ENCODE measurements around the gene TBL1XR1. TPM values are rescaled to one million over a fixed set of nuclear protein-coding genes. Genes with fewer than 3 reads are reported as not detected.
"Not testable (repeated sequence)": the region's sequence is repeated elsewhere in the genome, so short reads cannot be mapped to it uniquely, and the experiment has no call there.

TBL1XR1 gene
- total RNA-seq, 4 donors from 2014 or later, result 55.6 to 281 (median 102) TPM

GRCh38 chr3:177190756-177191681 lies 6.3 kb downstream of the TBL1XR1 start:
- Histone ChIP-seq H3K27me3 (no peaks in the 10 kb centered on the region), H3K4me1 (peaks cover 1 to 6% of the 10 kb centered on the region in 2 donors), H3K27ac (peak overlapping the region; percentile 23 to 44), H3K4me3 (no peak overlapping the region), H3K9me3 (no peaks in the 10 kb centered on the region), H3K36me3 (no peaks in the 10 kb centered on the region)
- intact Hi-C loops (cut with DNase I; ENCODE audit: low total_unique reads), result no loop called here
- TF ChIP-seq, protein P1, sequence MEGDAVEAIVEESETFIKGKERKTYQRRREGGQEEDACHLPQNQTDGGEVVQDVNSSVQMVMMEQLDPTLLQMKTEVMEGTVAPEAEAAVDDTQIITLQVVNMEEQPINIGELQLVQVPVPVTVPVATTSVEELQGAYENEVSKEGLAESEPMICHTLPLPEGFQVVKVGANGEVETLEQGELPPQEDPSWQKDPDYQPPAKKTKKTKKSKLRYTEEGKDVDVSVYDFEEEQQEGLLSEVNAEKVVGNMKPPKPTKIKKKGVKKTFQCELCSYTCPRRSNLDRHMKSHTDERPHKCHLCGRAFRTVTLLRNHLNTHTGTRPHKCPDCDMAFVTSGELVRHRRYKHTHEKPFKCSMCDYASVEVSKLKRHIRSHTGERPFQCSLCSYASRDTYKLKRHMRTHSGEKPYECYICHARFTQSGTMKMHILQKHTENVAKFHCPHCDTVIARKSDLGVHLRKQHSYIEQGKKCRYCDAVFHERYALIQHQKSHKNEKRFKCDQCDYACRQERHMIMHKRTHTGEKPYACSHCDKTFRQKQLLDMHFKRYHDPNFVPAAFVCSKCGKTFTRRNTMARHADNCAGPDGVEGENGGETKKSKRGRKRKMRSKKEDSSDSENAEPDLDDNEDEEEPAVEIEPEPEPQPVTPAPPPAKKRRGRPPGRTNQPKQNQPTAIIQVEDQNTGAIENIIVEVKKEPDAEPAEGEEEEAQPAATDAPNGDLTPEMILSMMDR (IDR thresholded peaks at IDR 0.05), result no peak
- no peak for TF ChIP-seq POLR2A (IDR thresholded peaks at IDR 0.05)
- DNase-seq, result no peak

DNA sequence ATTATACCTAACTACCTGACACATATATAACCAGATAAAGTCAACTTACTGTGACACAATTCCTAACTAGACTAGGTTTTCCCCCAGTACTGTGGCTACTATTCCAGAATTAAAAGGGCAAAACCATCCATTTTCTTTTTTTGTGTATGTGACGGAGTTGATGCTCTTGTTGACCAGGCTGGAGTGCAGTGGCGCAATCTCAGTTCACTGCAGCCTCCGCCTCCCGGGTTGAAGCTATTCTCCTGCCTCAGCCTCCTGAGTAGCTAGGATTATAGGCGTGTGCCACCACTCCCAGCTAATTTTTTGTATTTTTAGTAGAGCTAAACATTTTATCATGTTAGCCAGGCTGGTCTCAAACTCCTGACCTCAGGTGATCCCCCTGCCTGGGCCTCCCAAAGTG lies 7.1 kb downstream of the TBL1XR1 start:
- DNase-seq; H3K9me3 ChIP-seq; intact Hi-C loops (cut with DNase I; ENCODE audit: low total_unique reads); H3K36me3 ChIP-seq; H3K27me3 ChIP-seq; H3K27ac ChIP-seq; H3K4me1 ChIP-seq; H3K4me3 ChIP-seq: not testable (repeated sequence)

DNA sequence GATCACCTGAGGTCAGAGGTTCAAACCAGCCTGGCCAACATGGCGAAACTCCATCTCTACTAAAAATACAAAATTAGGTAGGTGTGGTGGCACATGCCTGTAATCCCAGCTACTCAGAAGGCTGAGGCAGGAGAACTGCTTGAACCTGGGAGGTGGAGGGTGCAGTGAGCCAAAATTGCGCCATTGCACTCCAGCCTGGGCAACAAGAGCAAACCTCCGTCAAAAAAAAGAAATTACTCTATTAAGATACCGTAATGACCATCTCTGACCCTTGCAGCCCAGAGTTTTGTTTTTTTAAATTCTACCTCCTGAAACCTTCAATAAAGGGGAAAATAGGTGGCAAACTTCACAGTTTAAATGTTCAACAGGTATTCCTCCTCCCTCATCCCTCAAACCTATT lies 9.0 kb downstream of the TBL1XR1 start:
- H3K27ac ChIP-seq; H3K4me1 ChIP-seq; H3K4me3 ChIP-seq; intact Hi-C loops (cut with DNase I; ENCODE audit: low total_unique reads); DNase-seq; H3K27me3 ChIP-seq; H3K36me3 ChIP-seq; H3K9me3 ChIP-seq: not testable (repeated sequence)

DNA sequence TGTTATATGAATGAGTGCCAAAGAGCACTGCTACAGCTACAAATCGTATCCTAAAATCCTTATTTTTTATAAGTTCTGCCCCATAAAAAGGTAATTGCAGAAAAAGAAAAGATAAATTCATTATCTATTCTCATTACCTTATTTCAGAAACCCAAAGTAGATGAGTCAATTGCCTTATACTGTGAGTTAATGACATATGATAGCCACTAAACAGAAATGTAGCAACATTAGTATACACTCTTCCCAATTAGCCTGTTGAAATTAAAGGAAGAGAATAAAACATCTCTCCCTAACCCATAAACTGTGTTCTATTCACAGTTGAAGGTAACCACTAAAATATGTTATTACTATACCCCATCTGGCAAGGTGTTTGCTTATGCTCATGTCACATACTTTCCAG lies 11.0 kb downstream of the TBL1XR1 start:
- H3K4me1 ChIP-seq, result peaks cover 0 to 8% of the 10 kb centered on the region in 2 donors
- intact Hi-C loops (cut with DNase I; ENCODE audit: low total_unique reads), result no loop called here
- no peak overlapping the region for H3K27ac ChIP-seq
- DNase-seq, result no peak
- H3K4me3 ChIP-seq, result no peak overlapping the region
- no peaks in the 10 kb centered on the region for H3K27me3 ChIP-seq
- TF ChIP-seq, protein P1 (IDR thresholded peaks at IDR 0.05), result no peak
- no peak for TF ChIP-seq POLR2A (IDR thresholded peaks at IDR 0.05)
- no peaks in the 10 kb centered on the region for H3K9me3 ChIP-seq
- H3K36me3 ChIP-seq, result no peaks in the 10 kb centered on the region

- Histone ChIP-seq H3K4me3 (no peak overlapping the region), H3K9me3 (no peaks in the 10 kb centered on the region), H3K4me1 (peaks cover 0 to 8% of the 10 kb centered on the region in 2 donors), H3K36me3 (no peaks in the 10 kb centered on the region), H3K27me3 (no peaks in the 10 kb centered on the region), H3K27ac (no peak overlapping the region)
- intact Hi-C loops (cut with DNase I; ENCODE audit: low total_unique reads), result no loop called here
- TF ChIP-seq, protein P1 (IDR thresholded peaks at IDR 0.05), result no peak
- TF ChIP-seq POLR2A (IDR thresholded peaks at IDR 0.05), result no peak
- no peak for DNase-seq
These were observed 12.2 kb downstream of the TBL1XR1 start for GRCh38 chr3:177185035-177185574.

DNA sequence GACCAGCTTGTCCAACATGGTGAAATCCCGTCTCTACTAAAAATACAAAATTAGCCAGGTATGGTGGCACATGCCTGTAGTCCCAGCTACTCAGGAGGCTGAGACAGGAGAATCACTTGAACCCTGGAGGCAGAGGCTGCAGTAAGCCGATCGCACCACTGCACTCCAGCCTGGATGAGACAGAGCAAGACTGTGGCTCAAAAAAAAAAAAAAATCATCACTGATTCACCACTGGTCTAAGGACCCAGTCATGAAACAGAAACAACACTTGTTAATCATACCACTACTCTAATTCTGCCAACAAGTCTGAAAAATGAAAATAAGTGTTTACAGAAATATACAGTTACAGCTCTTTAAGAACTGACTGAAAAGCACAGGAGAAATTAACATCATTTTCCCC lies 12.7 kb downstream of the TBL1XR1 start:
- intact Hi-C loops (cut with DNase I; ENCODE audit: low total_unique reads); H3K4me1 ChIP-seq; H3K4me3 ChIP-seq; H3K27ac ChIP-seq; H3K36me3 ChIP-seq; H3K9me3 ChIP-seq; H3K27me3 ChIP-seq; DNase-seq: not testable (repeated sequence)
